GM21737 (cell line): ENCODE data around the gene GADD45A.
A peak's percentile ranks its signal among the peaks of the same experiment; 100 is the strongest.
"Not testable (repeated sequence)": the region's sequence is repeated elsewhere in the genome, so short reads cannot be mapped to it uniquely, and the experiment has no call there.

Experiments used
- ATAC-seq: cut with Tn5 transposase; IDR thresholded peaks from one replicate; pipeline ENCODE4 v1.9.1; 2021; ENCODE audit warnings: mild to moderate bottlenecking, moderate library complexity; ENCODE audit not compliant: unreplicated experiment

The GADD45A gene

GRCh38 chr1:67685067-67685557 lies at the start of gene GADD45A:
Gene GADD45A, plus strand, starts transcription at chr1:67685201. Its CDS starts 294 bp downstream, at chr1:67685495.
- ATAC-seq = peak; percentile 85

GRCh38 chr1:67636146-67636545 lies 48.9 kb upstream of the GADD45A start:
- no peak for ATAC-seq

GRCh38 chr1:67639361-67639760 lies 45.6 kb upstream of the GADD45A start:
- no peak for ATAC-seq

- no peak for ATAC-seq
Measured at GRCh38 chr1:67642629-67643028, 42.4 kb upstream of the GADD45A start.

GRCh38 chr1:67644566-67644965 lies 40.4 kb upstream of the GADD45A start:
- no peak for ATAC-seq

- ATAC-seq = no peak
Measured at GRCh38 chr1:67645495-67646144, 39.4 kb upstream of the GADD45A start.

- no peak for ATAC-seq
Measured at GRCh38 chr1:67646145-67647035, 38.6 kb upstream of the GADD45A start.

- no peak for ATAC-seq
Measured at GRCh38 chr1:67647036-67647798, 37.8 kb upstream of the GADD45A start.

- ATAC-seq = no peak
Measured at GRCh38 chr1:67647814-67648358, 37.1 kb upstream of the GADD45A start.

GRCh38 chr1:67648582-67649326 lies 36.2 kb upstream of the GADD45A start:
- no peak for ATAC-seq

- ATAC-seq = no peak
Measured at GRCh38 chr1:67650061-67650460, 34.9 kb upstream of the GADD45A start.

- ATAC-seq = no peak
Measured at GRCh38 chr1:67651031-67651430, 34.0 kb upstream of the GADD45A start.

GRCh38 chr1:67652800-67653199 lies 32.2 kb upstream of the GADD45A start:
- no peak for ATAC-seq

- no peak for ATAC-seq
Measured at GRCh38 chr1:67653304-67653703, 31.7 kb upstream of the GADD45A start.

GRCh38 chr1:67655581-67655980 lies 29.4 kb upstream of the GADD45A start:
- no peak for ATAC-seq

- ATAC-seq = not testable (repeated sequence)
Measured at GRCh38 chr1:67657152-67657551, 27.8 kb upstream of the GADD45A start.

- ATAC-seq = no peak
Measured at GRCh38 chr1:67659229-67659628, 25.8 kb upstream of the GADD45A start.

- no peak for ATAC-seq
Measured at GRCh38 chr1:67662884-67663283, 22.1 kb upstream of the GADD45A start.

- ATAC-seq = no peak
Measured at GRCh38 chr1:67664048-67664447, 21.0 kb upstream of the GADD45A start.

GRCh38 chr1:67665307-67665706 lies 19.7 kb upstream of the GADD45A start:
- not testable (repeated sequence) for ATAC-seq
